ENCODE measurements around the gene PROSER2. TPM values are rescaled to one million over a fixed set of nuclear protein-coding genes. Genes with fewer than 3 reads are reported as not detected.

PROSER2 gene
- total and polyA plus RNA-seq, 12 donors, result 0.34 to 1.6 (median 0.76) TPM

DNA sequence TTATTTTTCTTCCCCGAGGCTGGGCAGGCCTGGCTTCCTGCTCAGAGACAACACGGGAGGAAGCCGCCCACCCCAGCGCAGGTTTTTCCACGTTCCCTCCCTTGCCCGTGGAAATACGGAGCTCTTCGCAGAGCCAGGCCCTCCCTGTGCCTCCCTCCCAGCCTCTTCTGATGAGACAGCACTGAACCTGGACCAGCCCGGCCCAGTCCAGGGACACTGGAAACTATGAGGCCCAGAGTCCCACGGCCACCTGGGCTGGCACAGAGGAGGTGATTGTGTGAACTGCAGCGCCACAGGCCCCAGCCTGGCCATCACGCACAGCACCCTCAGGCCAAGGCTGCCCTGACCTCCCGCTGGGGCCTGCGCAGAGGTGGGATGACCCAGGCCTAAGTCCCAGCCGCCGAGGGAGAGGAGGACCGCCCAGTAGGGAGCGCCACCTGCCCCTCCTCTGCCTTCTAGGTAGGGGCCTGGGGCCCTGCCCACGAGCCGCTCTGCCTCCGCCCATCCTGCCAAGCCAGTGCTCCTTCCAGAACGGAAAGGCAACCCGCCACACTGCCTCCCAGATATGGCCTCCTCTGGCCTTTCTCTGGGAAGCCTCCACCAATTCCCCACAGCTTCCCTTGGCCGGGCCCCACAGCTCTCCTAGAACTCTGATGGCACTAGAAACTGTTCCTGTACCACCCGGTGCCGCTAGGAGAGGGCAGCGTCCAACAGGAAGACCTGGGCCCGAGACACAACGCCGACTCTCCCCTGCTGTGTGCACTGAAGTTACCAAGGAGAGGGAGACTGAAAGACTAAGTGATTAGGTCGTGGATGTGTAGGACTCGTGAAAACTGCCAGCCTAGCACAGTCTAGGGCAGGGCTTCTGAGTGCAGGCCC, 57.2 kb downstream of the PROSER2 start:
- ATAC-seq (no peak), DNase-seq (no peak)
- H3K36me3 ChIP-seq, result no peaks in the 10 kb centered on the region
- WGBS, 2 donors, result 83 to 87% methylated on average over 31 to 32 of the region's 32 CpGs
- no peaks in the 10 kb centered on the region for H3K9me3 ChIP-seq
- peaks cover 3 to 10% (median 8%) of the 10 kb centered on the region in 9 donors for H3K4me1 ChIP-seq
- H3K27ac ChIP-seq, result no peak overlapping the region
- intact Hi-C loops (cut with DNase I), result no loop called here
- TF ChIP-seq, protein P1, sequence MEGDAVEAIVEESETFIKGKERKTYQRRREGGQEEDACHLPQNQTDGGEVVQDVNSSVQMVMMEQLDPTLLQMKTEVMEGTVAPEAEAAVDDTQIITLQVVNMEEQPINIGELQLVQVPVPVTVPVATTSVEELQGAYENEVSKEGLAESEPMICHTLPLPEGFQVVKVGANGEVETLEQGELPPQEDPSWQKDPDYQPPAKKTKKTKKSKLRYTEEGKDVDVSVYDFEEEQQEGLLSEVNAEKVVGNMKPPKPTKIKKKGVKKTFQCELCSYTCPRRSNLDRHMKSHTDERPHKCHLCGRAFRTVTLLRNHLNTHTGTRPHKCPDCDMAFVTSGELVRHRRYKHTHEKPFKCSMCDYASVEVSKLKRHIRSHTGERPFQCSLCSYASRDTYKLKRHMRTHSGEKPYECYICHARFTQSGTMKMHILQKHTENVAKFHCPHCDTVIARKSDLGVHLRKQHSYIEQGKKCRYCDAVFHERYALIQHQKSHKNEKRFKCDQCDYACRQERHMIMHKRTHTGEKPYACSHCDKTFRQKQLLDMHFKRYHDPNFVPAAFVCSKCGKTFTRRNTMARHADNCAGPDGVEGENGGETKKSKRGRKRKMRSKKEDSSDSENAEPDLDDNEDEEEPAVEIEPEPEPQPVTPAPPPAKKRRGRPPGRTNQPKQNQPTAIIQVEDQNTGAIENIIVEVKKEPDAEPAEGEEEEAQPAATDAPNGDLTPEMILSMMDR (IDR thresholded peaks at IDR 0.05), result no peak
- no peak overlapping the region for H3K4me3 ChIP-seq
- H3K27me3 ChIP-seq, result no peaks in the 10 kb centered on the region

DNA sequence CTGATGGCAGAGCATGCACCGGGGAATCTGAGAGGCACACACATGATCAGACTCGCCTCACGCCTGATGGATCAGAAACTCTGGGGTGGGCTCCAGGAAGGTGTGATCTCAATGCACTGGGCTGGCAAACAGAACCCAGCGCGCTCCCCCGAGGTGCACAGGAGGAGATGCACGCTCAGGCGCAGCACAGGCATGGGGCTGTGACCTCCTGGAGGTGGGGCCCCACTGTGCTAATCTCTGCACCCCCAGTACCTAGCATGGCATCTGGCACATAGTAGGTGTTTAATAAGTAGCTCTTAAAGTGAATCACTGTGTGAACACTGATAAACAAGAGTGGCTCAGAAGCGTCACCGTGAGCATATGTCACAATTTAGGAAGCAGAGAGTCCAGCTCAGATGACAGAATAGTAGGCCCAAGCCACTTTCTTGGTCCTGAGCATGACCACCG, 57.9 kb downstream of the PROSER2 start:
- TF ChIP-seq, protein P1 (IDR thresholded peaks at IDR 0.05), result no peak
- peaks cover 0 to 6% (median 2%) of the 10 kb centered on the region in 9 donors for H3K4me1 ChIP-seq
- no peaks in the 10 kb centered on the region for H3K9me3 ChIP-seq
- H3K27me3 ChIP-seq, result no peaks in the 10 kb centered on the region
- H3K36me3 ChIP-seq, result no peaks in the 10 kb centered on the region
- H3K27ac ChIP-seq, result no peak overlapping the region
- no peak for ATAC-seq
- no peak overlapping the region for H3K4me3 ChIP-seq
- DNase-seq, result no peak
- intact Hi-C loops (cut with DNase I), result no loop called here
- WGBS, 2 donors, result 85 to 90% methylated on average over 11 of the region's 11 CpGs

DNA sequence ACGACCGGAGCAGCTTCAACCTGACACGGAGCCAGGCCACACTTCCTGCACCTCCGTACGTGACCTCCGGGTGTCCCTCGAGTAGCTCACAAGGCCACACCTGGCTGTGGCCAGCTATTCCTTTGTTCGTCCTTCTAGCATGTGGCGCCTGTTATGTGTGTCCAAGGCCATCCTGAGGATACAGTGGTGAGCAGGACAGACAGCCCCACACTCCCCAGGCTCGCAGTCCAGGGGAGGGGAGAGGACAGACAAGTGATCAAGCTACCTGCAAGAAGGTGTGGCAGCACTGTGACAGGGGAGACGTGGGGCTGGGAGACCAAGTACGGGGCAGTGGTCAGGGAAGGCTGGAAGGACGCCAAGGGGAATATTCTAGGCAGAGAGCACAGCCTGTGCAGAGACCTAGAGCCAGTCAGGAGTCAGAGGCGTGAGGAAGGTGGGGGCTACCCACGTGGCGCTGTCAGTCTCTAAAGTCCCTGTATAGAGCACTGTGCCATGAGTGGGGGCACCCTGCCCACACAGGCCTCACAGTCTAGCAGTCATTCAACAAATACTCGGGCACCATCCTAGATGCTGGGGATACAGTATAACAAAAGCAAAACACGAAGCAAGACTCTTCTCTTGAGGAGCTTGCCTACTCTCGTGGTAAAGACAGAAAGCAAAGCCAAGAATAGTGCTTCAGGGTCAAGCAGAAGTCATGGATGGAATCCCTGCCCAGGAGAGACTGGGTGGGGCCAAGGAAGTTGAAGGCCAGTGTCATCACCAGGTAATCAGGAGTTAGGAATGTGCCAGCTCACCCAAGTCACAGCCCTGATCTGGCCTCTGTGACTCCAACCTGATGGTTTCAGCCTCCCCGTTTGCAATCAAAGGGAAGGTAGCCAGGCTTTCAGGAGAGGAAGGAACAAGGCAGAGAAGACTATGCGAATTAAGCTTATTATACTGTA, 58.6 kb downstream of the PROSER2 start:
- ATAC-seq (no peak), DNase-seq (no peak)
- intact Hi-C loops (cut with DNase I), result no loop called here
- peaks cover 0 to 7% (median 0%) of the 10 kb centered on the region in 9 donors for H3K4me1 ChIP-seq
- no peak overlapping the region for H3K27ac ChIP-seq
- no peaks in the 10 kb centered on the region for H3K36me3 ChIP-seq
- no peaks in the 10 kb centered on the region for H3K9me3 ChIP-seq
- WGBS, 2 donors, result 85 to 88% methylated on average over 21 of the region's 21 CpGs
- TF ChIP-seq, protein P1 (IDR thresholded peaks at IDR 0.05), result no peak
- H3K4me3 ChIP-seq, result no peak overlapping the region
- no peaks in the 10 kb centered on the region for H3K27me3 ChIP-seq

DNA sequence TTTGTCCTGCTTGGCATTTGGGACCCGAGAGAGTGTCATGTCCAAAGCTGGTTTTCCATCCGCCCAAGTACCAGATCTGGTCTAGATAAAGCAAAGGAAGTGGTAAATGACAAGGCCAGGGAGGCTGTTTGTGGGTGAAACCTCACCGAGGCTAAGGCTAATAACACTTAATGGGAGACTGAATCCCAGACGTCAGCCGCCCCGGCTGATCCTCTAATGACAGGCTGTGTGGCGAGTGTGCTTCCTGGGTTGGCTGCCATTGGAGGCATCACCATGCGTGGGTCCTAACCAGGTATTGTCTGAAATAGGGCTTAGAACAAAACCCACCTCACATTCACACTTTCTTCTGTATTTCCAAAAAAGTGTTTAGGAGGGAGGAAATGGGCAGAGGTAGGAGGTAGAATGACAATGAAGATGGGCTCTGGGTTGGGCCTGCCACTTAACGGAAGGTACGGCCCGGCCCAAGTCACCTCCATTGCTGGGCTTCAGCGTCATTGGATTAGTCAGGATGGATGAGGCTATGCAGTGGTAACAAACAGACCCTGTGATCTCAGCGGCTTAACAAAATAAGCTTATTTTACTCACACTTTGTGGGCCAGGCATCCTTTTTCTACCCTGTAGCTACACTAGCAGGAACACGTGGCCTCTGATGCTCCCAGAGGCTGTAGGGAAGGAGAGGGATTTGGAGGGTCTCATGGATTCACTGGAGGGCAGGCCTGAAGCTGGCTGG, 59.7 kb downstream of the PROSER2 start:
- Histone ChIP-seq H3K9me3 (no peaks in the 10 kb centered on the region), H3K27me3 (no peaks in the 10 kb centered on the region), H3K4me1 (peaks cover 0 to 7% (median 0%) of the 10 kb centered on the region in 9 donors), H3K27ac (no peak overlapping the region), H3K4me3 (no peak overlapping the region), H3K36me3 (no peaks in the 10 kb centered on the region)
- intact Hi-C loops (cut with DNase I), result no loop called here
- WGBS, 2 donors, result 92 to 95% methylated on average over 14 of the region's 14 CpGs
- no peak for ATAC-seq
- no peak for DNase-seq
- TF ChIP-seq, protein P1 (IDR thresholded peaks at IDR 0.05), result no peak

All from heart right ventricle (tissue), 16 donors.